ENCODE measurements around the gene ADGRG6. TPM values are rescaled to one million over a fixed set of nuclear protein-coding genes. Genes with fewer than 3 reads are reported as not detected.

Gene ADGRG6
- total and polyA plus RNA-seq, 10 of the 15 experiments (the other 5 are each of a cell fraction or from before 2014, with no cell fraction given) = 0.01 to 0.24 (median 0.13) TPM; not detected in 7

DNA sequence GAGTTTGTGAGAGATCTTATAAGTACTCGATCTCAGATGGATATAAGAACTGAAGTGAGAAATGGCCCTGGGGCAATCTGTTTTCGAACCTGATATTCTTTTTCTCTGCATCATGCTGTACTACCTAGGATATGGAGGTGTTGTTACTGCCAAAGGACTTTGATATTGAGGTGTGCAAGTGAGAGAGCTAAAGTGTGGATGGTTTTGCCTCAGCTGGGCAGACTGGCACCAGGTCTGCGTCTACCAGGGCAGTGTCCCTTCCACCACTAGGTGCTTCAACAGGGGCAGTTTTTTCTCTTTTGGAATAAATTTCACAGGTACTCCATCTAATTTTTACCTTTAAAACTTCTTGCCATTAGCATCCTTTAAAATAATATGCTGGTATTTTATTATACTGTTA is 35.0 kb downstream of the ADGRG6 start:
- CTCF ChIA-PET = no interaction called here
- no peak for DNase-seq (ENCODE audit: low read depth, low spot score)
- in situ Hi-C loops (cut with MboI) = no loop called here

More for the DNA sequence above, 35.0 kb downstream of the ADGRG6 start:
- no peak overlapping the region for H2AFZ ChIP-seq (ENCODE audit: control insufficient read depth, low read depth, low read length)
- H3K27ac ChIP-seq (ENCODE audit: control insufficient read depth, insufficient read depth) = no peak overlapping the region
- H3K9me3 ChIP-seq (replicated peaks; ENCODE audit: control insufficient read depth, insufficient read depth, low read length) = no peaks in the 10 kb centered on the region
- WGBS (ENCODE audit: insufficient coverage, insufficient replicate concordance, low lambda C conversion rate, missing lambda C conversion rate) = 40% methylated on average over 3 of the region's 3 CpGs
- intact Hi-C loops (cut with micrococcal nuclease; ENCODE audit: unreplicated experiment) = no loop called here
- RAD21 ChIA-PET (ENCODE audit: unreplicated experiment) = no interaction called here
- no peak for ATAC-seq
- no peaks in the 10 kb centered on the region for H3K4me1 ChIP-seq (ENCODE audit: control insufficient read depth, insufficient read depth, low read length)
- TF ChIP-seq, protein P1, sequence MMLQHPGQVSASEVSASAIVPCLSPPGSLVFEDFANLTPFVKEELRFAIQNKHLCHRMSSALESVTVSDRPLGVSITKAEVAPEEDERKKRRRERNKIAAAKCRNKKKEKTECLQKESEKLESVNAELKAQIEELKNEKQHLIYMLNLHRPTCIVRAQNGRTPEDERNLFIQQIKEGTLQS (IDR thresholded peaks at IDR 0.05; ENCODE audit: borderline replicate concordance, extremely low read depth, low read depth, low read length) = no peak
- TF ChIP-seq CHD1 (IDR thresholded peaks at IDR 0.05; ENCODE audit: low read depth, low read length) = no peak
- TF ChIP-seq ZNF207 (IDR thresholded peaks at IDR 0.05; ENCODE audit: borderline replicate concordance) = no peak
- TF ChIP-seq SPI1 (IDR thresholded peaks at IDR 0.05; ENCODE audit: borderline replicate concordance, insufficient read depth, low read depth, low read length) = no peak
- no peak for TF ChIP-seq RCOR1 (conservative IDR thresholded peaks at IDR 0.05; ENCODE audit: low read depth, low read length)
- no peak for TF ChIP-seq YY1 (IDR thresholded peaks at IDR 0.05; ENCODE audit: low read depth, low read length)
- no peak for TF ChIP-seq CREB1 (IDR thresholded peaks at IDR 0.05; ENCODE audit: low read depth)
- TF ChIP-seq IKZF2 (IDR thresholded peaks at IDR 0.05) = no peak
- TF ChIP-seq SMAD5 (IDR thresholded peaks at IDR 0.05; ENCODE audit: low read depth) = no peak
- no peak for TF ChIP-seq KDM1A (IDR thresholded peaks at IDR 0.05; ENCODE audit: borderline replicate concordance)
- TF ChIP-seq SIN3A (IDR thresholded peaks at IDR 0.05; ENCODE audit: low read depth, low read length) = no peak
- TF ChIP-seq HDAC2 (IDR thresholded peaks at IDR 0.05) = no peak
- TF ChIP-seq, protein P2, sequence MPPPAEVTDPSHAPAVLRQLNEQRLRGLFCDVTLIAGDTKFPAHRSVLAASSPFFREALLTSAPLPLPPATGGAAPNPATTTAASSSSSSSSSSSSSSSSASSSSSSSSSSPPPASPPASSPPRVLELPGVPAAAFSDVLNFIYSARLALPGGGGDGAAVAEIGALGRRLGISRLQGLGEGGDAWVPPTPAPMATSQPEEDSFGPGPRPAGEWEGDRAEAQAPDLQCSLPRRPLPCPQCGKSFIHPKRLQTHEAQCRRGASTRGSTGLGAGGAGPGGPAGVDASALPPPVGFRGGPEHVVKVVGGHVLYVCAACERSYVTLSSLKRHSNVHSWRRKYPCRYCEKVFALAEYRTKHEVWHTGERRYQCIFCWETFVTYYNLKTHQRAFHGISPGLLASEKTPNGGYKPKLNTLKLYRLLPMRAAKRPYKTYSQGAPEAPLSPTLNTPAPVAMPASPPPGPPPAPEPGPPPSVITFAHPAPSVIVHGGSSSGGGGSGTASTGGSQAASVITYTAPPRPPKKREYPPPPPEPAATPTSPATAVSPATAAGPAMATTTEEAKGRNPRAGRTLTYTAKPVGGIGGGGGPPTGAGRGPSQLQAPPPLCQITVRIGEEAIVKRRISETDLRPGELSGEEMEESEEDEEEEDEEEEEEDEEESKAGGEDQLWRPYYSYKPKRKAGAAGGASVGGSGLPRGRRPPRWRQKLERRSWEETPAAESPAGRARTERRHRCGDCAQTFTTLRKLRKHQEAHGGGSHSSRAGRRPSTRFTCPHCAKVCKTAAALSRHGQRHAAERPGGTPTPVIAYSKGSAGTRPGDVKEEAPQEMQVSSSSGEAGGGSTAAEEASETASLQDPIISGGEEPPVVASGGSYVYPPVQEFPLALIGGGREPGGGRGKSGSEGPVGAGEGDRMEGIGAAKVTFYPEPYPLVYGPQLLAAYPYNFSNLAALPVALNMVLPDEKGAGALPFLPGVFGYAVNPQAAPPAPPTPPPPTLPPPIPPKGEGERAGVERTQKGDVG (CRISPR knock-in tag; IDR thresholded peaks at IDR 0.05) = no peak
- no peak for TF ChIP-seq EP300 (IDR thresholded peaks at IDR 0.05; ENCODE audit: borderline replicate concordance in 1 of 2, control insufficient read depth in 1 of 2, low read depth in 2 of 2, low read length in 2 of 2)
- TF ChIP-seq SIX5 (IDR thresholded peaks at IDR 0.05; ENCODE audit: low read depth, low read length, severe bottlenecking) = no peak
- no peak overlapping the region for H3K4me3 ChIP-seq
- SMC1A ChIA-PET (ENCODE audit: uncharacterized antibody, unreplicated experiment) = no interaction called here
- no peak for FAIRE-seq
- no peak overlapping the region for H3K4me2 ChIP-seq (ENCODE audit: control insufficient read depth, insufficient read depth)
- no peaks in the 10 kb centered on the region for H4K20me1 ChIP-seq (ENCODE audit: control insufficient read depth, insufficient read depth)
- POLR2A ChIA-PET = no interaction called here
- H3K9ac ChIP-seq (ENCODE audit: control insufficient read depth, insufficient read depth, low read length) = no peak overlapping the region
- H3K36me3 ChIP-seq (ENCODE audit: control insufficient read depth in 2 of 2, insufficient read depth in 2 of 2, low read length in 1 of 2) = no peaks in the 10 kb centered on the region
- no peaks in the 10 kb centered on the region for H3K27me3 ChIP-seq (replicated peaks in 1 of 2; ENCODE audit: control insufficient read depth in 2 of 2, insufficient read depth in 2 of 2, low read length in 1 of 2)
- BruUV-seq (replicated peaks) = no TSS peak
- no peaks in the 10 kb centered on the region for H3K79me2 ChIP-seq (ENCODE audit: control insufficient read depth, insufficient read depth, low read length)
